PC-9 (cell line): Measurements from ENCODE around the gene FOXP1.

Experiments
- EZH2 ChIP-seq: fragments of 200-600 bp; sonication (generic); IDR thresholded peaks from 2 replicates; pipeline ENCODE4 v1.8.0; 2017; ENCODE audit warnings: antibody characterized with exemption, low read depth
- TF ChIP-seq, protein P1 (sequence below): fragments of 200-600 bp; sonication (generic); conservative IDR thresholded peaks from 2 replicates; pipeline ENCODE4 v1.6.1; 2017; ENCODE audit warnings: mixed run types, antibody characterized with exemption, mild to moderate bottlenecking, moderate library complexity

DNA sequence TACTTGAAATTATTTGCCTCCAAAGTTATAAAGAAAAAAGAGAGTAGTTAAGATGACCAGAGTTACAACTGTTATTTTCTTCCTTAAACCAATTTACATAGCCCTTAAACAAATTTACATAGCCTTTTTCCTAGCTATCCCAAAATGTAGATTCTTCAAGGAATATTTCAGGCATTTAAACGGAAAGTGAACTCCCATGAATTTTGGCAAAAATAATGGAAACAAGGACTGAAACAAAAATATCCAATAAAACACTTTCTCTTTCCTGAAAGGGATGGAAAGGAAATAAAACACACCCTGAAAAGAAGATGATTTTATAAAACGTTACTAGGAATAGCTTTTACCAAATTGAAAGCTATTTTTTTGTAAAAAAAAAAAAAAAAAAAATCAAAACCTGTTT lies 418.6 kb downstream of the FOXP1 start:
- TF ChIP-seq, protein P1, sequence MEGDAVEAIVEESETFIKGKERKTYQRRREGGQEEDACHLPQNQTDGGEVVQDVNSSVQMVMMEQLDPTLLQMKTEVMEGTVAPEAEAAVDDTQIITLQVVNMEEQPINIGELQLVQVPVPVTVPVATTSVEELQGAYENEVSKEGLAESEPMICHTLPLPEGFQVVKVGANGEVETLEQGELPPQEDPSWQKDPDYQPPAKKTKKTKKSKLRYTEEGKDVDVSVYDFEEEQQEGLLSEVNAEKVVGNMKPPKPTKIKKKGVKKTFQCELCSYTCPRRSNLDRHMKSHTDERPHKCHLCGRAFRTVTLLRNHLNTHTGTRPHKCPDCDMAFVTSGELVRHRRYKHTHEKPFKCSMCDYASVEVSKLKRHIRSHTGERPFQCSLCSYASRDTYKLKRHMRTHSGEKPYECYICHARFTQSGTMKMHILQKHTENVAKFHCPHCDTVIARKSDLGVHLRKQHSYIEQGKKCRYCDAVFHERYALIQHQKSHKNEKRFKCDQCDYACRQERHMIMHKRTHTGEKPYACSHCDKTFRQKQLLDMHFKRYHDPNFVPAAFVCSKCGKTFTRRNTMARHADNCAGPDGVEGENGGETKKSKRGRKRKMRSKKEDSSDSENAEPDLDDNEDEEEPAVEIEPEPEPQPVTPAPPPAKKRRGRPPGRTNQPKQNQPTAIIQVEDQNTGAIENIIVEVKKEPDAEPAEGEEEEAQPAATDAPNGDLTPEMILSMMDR, result no peak
- no peak for TF ChIP-seq EZH2
